HepG2 (cell line): Measurements from ENCODE around the gene OPRL1. TPM values are rescaled to one million over a fixed set of nuclear protein-coding genes. Genes with fewer than 3 reads are reported as not detected.

Source experiments
- BORCS8-MEF2B ChIP-seq: sonication (generic); formaldehyde crosslinking; IDR thresholded peaks from 2 replicates; pipeline ENCODE4 v1.8.0; 2022; ENCODE audit warnings: mild to moderate bottlenecking, missing genetic modification reagents
- CBX2 ChIP-seq, 2 experiments: fragments of 200-600 bp in 1 of 2; sonication (generic); formaldehyde crosslinking in 1 of 2; IDR thresholded peaks; 2 replicates each; pipeline versions ENCODE4 v1.7.0 to v1.8.1; 2018 to 2022; ENCODE audit warnings: low read depth in 2 of 2, low read length in 1 of 2, mild to moderate bottlenecking in 1 of 2, missing genetic modification reagents in 1 of 2
- HNRNPUL1 ChIP-seq: fragments of 200-400 bp; formaldehyde crosslinking; IDR thresholded peaks from 2 replicates; pipeline ENCODE4 v1.6.1; 2017; ENCODE audit warnings: low read depth, mild to moderate bottlenecking, low read length, moderate library complexity
- MIXL1 ChIP-seq: IDR thresholded peaks from 2 replicates; pipeline ENCODE4 v1.6.1; 2016
- NFIC ChIP-seq: IDR thresholded peaks from 2 replicates; pipeline ENCODE4 v1.6.1; 2012; ENCODE audit warnings: mild to moderate bottlenecking, low read length, inconsistent platforms
- POGZ ChIP-seq: sonication (generic); formaldehyde crosslinking; IDR thresholded peaks from 2 replicates; pipeline ENCODE4 v1.4.0; 2020; ENCODE audit warnings: mild to moderate bottlenecking, missing genetic modification reagents
- SP5 ChIP-seq: IDR thresholded peaks from 2 replicates; pipeline ENCODE4 v1.6.1; 2016; ENCODE audit warnings: low read depth, borderline replicate concordance
- ZNF280D ChIP-seq: sonication (generic); formaldehyde crosslinking; IDR thresholded peaks from 2 replicates; pipeline ENCODE4 v1.5.1; 2020; ENCODE audit warnings: mild to moderate bottlenecking, missing genetic modification reagents
- ZNF3 ChIP-seq: IDR thresholded peaks from 2 replicates; pipeline ENCODE4 v1.7.0; 2017; ENCODE audit warnings: inconsistent platforms
- ZNF367 ChIP-seq: sonication (generic); formaldehyde crosslinking; IDR thresholded peaks from 2 replicates; pipeline ENCODE4 v1.4.0; 2020; ENCODE audit warnings: missing genetic modification reagents, borderline replicate concordance
- ZNF407 ChIP-seq: sonication (generic); formaldehyde crosslinking; IDR thresholded peaks from one replicate; pipeline ENCODE4 v1.5.1; 2020; ENCODE audit warnings: mild to moderate bottlenecking, missing genetic modification reagents; ENCODE audit errors: not compliant biosample characterization
- ZNF431 ChIP-seq: sonication (generic); formaldehyde crosslinking; IDR thresholded peaks from 2 replicates; pipeline ENCODE4 v1.9.0; 2022; ENCODE audit warnings: missing genetic modification reagents, low read depth, mild to moderate bottlenecking, borderline replicate concordance
- ZNF530 ChIP-seq: sonication (generic); formaldehyde crosslinking; IDR thresholded peaks from 2 replicates; pipeline ENCODE4 v1.5.0; 2020; ENCODE audit warnings: low read depth, mild to moderate bottlenecking, missing genetic modification reagents
- ZNF564 ChIP-seq: sonication (generic); formaldehyde crosslinking; IDR thresholded peaks from 2 replicates; pipeline ENCODE4 v1.8.1; 2023; ENCODE audit warnings: mild to moderate bottlenecking, missing genetic modification reagents
- ZNF784 ChIP-seq: sonication (generic); formaldehyde crosslinking; IDR thresholded peaks from 2 replicates; pipeline ENCODE4 v1.5.1; 2020; ENCODE audit warnings: missing genetic modification reagents, mild to moderate bottlenecking, borderline replicate concordance
- polyA plus RNA-seq, 8 experiments: library from polyadenylated mRNA; depleted of rRNA in 3 of 8; stranded (reverse) in 7 of 8; unstranded in 1 of 8; fragments of >200 nt; fragmentation: Illumina TruSeq in 4 of 8; extraction: Trizol in 4 of 8; gene quantifications; 2 replicates each; pipeline versions ENCODE4 v1.2.1 to v1.2.3, GENCODE V29; 2011 to 2016; ENCODE audit warnings: low read depth in 4 of 8, missing spikeins in 1 of 8, mixed read lengths in 1 of 8; ENCODE audit not compliant: insufficient read depth in 1 of 8
- total RNA-seq, 5 experiments: library from RNA; depleted of rRNA; stranded (reverse); fragments of >200 nt; fragmentation: Illumina TruSeq; extraction: Trizol; gene quantifications; 2 replicates each; pipeline ENCODE4 v1.2.3, GENCODE V29; 2016; ENCODE audit warnings: low read depth in 1 of 5
- TF ChIP-seq, protein P1 (sequence below): sonication (generic); formaldehyde crosslinking; IDR thresholded peaks from 2 replicates; pipeline ENCODE4 v1.5.0; 2020; ENCODE audit warnings: missing genetic modification reagents

OPRL1 gene
- total and polyA plus RNA-seq, 2 of the 13 experiments (the other 11 are each of a cell fraction or from before 2014, with no cell fraction given): 0.35 to 0.71 TPM

DNA sequence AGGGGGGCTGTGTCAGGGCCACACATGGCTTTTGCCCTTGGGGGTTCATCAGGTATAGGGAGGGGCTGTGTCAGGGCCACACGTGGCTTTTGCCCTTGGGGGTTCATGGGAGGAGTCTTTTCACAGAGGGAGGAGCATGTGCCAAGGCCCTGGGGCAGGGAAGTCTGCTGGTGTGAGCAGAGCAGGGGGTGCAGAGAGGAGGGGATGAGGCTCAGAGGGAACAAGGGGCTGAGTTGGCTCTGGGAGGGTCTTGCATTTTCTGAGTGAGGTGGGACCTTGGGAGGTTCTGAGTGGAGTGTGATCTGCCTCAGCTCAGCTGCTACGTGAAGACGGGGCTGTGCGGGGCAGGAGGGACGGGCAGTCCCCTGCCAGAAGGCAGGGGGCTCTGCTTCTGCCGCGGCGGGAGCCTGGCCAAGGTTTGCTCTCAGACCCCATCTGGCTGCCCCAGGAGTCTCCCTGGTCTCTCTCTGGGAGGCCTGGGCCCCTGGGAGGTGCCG lies 24.4 kb upstream of the OPRL1 start (continued):
- TF ChIP-seq ZNF407 (CRISPR knock-in tag): no peak
- no peak for TF ChIP-seq ZNF431 (CRISPR knock-in tag)
- TF ChIP-seq, protein P1, sequence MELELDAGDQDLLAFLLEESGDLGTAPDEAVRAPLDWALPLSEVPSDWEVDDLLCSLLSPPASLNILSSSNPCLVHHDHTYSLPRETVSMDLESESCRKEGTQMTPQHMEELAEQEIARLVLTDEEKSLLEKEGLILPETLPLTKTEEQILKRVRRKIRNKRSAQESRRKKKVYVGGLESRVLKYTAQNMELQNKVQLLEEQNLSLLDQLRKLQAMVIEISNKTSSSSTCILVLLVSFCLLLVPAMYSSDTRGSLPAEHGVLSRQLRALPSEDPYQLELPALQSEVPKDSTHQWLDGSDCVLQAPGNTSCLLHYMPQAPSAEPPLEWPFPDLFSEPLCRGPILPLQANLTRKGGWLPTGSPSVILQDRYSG: no peak; the same call in 1 of the 2 replicates
- TF ChIP-seq ZNF3: no peak
- TF ChIP-seq ZNF784 (CRISPR knock-in tag): no peak
- TF ChIP-seq CBX2 (IDR thresholded peaks at IDR 0.05; ENCODE audit: low read depth, low read length): no peak
- no peak for TF ChIP-seq CBX2 (CRISPR knock-in tag; IDR thresholded peaks at IDR 0.05; ENCODE audit: low read depth)
- no peak for TF ChIP-seq POGZ (CRISPR knock-in tag)
- TF ChIP-seq ZNF280D (CRISPR knock-in tag): 0 out of 2 replicates have a peak, but pooled peaks have one; percentile 15
- TF ChIP-seq ZNF564 (CRISPR knock-in tag): peak; percentile 45; the same call in 1 of the 2 replicates
- TF ChIP-seq ZNF367: no peak
- TF ChIP-seq SP5 (CRISPR knock-in tag): 0 out of 2 replicates have a peak, but pooled peaks have one; percentile 31
- TF ChIP-seq BORCS8-MEF2B (CRISPR knock-in tag): peak; percentile 53; the same call in 1 of the 2 replicates
- TF ChIP-seq NFIC: no peak
- TF ChIP-seq MIXL1: peak; percentile 7; the same call in 1 of the 2 replicates
- no peak for TF ChIP-seq ZNF530
- TF ChIP-seq HNRNPUL1: no peak
